Panc1 (cell line): Measurements from ENCODE around the gene EPHB1.

Experiments
- POLR2AphosphoS5 ChIP-seq: IDR thresholded peaks from 2 replicates; pipeline ENCODE4 v1.6.1; 2012; ENCODE audit warnings: mild to moderate bottlenecking, low read depth, low read length, moderate library complexity
- SIN3A ChIP-seq: IDR thresholded peaks from 2 replicates; pipeline ENCODE4 v1.6.1; 2012; ENCODE audit warnings: low read depth, mild to moderate bottlenecking, low read length, moderate library complexity, borderline replicate concordance; ENCODE audit not compliant: insufficient read depth
- TF ChIP-seq, protein P1 (sequence below): fragments of 450-650 bp; IDR thresholded peaks from 2 replicates; pipeline ENCODE4 v1.5.1; 2017; ENCODE audit warnings: mild to moderate bottlenecking
- TF ChIP-seq, protein P2 (sequence below), 2 experiments: IDR thresholded peaks; 2 replicates each; pipeline ENCODE4 v1.6.1; 2011 to 2012; ENCODE audit warnings: low read depth in 2 of 2, control low read depth in 1 of 2, low read length in 1 of 2, mild to moderate bottlenecking in 1 of 2, moderate library complexity in 1 of 2; ENCODE audit not compliant: insufficient read depth in 1 of 2

DNA sequence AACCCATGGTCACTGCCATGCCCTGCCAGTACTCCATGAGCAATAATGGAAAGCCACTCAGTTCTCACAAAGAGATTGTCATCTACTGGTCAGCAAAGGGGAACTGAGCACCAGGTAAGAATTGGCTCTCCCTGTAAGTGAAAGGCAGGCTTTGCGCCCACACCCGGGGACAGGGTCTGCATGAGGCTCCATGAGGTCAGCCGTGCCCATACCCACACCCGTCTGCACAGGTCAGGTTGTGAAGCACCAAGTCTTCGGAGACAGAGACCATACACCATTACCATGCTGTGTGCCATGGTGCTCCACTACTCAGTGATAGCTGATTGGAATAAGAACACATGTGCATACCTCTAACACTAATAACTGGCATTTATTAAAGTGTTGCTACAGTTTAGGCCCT is 322.9 kb downstream of the EPHB1 start:
- TF ChIP-seq, protein P1, sequence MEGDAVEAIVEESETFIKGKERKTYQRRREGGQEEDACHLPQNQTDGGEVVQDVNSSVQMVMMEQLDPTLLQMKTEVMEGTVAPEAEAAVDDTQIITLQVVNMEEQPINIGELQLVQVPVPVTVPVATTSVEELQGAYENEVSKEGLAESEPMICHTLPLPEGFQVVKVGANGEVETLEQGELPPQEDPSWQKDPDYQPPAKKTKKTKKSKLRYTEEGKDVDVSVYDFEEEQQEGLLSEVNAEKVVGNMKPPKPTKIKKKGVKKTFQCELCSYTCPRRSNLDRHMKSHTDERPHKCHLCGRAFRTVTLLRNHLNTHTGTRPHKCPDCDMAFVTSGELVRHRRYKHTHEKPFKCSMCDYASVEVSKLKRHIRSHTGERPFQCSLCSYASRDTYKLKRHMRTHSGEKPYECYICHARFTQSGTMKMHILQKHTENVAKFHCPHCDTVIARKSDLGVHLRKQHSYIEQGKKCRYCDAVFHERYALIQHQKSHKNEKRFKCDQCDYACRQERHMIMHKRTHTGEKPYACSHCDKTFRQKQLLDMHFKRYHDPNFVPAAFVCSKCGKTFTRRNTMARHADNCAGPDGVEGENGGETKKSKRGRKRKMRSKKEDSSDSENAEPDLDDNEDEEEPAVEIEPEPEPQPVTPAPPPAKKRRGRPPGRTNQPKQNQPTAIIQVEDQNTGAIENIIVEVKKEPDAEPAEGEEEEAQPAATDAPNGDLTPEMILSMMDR, result no peak
- no peak for TF ChIP-seq POLR2AphosphoS5
- TF ChIP-seq, protein P2, sequence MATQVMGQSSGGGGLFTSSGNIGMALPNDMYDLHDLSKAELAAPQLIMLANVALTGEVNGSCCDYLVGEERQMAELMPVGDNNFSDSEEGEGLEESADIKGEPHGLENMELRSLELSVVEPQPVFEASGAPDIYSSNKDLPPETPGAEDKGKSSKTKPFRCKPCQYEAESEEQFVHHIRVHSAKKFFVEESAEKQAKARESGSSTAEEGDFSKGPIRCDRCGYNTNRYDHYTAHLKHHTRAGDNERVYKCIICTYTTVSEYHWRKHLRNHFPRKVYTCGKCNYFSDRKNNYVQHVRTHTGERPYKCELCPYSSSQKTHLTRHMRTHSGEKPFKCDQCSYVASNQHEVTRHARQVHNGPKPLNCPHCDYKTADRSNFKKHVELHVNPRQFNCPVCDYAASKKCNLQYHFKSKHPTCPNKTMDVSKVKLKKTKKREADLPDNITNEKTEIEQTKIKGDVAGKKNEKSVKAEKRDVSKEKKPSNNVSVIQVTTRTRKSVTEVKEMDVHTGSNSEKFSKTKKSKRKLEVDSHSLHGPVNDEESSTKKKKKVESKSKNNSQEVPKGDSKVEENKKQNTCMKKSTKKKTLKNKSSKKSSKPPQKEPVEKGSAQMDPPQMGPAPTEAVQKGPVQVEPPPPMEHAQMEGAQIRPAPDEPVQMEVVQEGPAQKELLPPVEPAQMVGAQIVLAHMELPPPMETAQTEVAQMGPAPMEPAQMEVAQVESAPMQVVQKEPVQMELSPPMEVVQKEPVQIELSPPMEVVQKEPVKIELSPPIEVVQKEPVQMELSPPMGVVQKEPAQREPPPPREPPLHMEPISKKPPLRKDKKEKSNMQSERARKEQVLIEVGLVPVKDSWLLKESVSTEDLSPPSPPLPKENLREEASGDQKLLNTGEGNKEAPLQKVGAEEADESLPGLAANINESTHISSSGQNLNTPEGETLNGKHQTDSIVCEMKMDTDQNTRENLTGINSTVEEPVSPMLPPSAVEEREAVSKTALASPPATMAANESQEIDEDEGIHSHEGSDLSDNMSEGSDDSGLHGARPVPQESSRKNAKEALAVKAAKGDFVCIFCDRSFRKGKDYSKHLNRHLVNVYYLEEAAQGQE (IDR thresholded peaks at IDR 0.05; ENCODE audit: insufficient read depth in 1 of 2, low read depth in 2 of 2, low read length in 1 of 2), result no peak
- TF ChIP-seq SIN3A, result no peak
